Measurements from ENCODE around the gene SAP30L.

The SAP30L gene

DNA sequence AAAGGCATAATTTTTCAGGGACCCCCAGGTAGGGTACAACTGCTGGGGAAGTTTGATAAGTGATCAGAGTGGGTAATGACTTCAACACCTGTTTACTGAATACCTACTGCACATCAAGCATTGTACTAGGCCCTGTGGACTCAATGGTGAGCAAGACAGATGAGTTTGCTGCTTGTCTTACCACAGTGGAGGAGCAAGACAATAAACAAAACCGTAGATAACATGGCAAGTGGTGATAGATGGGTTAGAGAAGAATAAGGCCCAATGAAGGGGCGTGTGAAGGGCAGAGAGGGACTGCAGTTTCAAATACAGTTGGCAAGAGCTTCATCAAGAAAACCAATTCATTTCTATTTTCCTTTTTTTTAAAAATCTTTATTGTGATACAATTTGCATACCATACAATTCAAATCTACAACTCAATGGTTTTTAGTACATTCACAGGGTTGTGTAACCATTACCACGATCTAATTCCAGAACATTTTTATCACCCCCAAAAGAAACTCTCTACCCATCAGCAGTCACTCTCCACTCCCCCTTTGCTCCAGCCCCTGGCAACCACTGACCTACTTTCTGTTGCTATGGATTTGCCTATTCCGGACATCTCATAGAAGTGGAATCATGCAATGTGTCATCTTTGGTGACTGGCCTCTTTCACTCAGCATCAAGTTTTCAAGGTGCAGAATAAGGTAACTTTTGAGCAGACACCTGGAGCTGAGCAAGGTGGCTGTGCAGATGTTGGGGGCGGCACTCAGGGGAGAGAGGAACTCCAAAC is 64.2 kb downstream of the SAP30L start:
- DNase-seq (ENCODE audit: low read depth in 3 of 3): no peak
